Measurements from ENCODE around the gene PAGR1. TPM values are rescaled to one million over a fixed set of nuclear protein-coding genes. Genes with fewer than 3 reads are reported as not detected.

The PAGR1 gene
- total and polyA plus RNA-seq, 4 donors = 7.3 to 18.7 (median 14.0) TPM

DNA sequence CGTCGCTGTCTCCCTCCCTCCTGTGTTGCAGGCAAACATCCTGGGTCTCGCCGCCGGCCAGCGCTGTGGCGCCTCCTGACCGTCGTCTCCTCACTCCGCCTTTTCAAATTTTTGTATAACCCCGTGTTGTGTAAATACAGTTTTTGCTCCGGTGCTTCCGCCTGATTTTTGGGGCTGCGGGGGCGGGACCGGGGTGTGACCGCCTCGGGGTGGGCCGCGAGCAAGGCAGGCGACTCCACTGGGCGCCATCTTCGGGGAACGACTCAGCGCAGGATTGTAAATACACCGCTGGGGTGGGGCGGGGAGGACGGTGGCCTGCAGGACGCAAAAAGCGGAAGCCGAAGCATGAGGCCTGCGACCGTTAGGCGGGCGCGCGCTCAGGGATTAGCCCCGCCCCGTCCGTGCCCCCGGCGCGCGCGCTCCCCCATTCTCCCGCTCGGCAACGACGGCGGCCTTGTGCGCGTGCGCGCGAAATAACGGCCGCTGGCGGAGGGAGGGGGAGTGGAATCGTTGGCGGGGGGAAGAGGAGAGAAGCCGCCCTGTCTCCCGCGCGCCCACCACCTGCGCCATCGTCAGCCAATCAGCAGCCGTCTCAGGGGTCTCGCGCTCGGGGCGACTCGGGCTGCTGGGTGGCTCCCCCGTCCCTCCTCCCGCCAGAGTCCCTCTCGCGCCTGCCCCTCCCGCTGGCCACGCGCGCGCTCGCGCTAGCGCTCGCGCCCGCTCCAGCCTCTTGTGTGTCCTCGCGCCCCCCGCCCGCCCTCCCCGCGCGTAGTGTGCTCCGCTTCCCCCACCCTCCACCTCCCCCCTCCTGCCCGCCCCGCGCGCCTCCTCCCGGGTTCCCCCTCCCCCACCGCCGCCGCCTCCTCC lies 10.5 kb upstream of the PAGR1 start (continued):
- TF ChIP-seq, protein P1, sequence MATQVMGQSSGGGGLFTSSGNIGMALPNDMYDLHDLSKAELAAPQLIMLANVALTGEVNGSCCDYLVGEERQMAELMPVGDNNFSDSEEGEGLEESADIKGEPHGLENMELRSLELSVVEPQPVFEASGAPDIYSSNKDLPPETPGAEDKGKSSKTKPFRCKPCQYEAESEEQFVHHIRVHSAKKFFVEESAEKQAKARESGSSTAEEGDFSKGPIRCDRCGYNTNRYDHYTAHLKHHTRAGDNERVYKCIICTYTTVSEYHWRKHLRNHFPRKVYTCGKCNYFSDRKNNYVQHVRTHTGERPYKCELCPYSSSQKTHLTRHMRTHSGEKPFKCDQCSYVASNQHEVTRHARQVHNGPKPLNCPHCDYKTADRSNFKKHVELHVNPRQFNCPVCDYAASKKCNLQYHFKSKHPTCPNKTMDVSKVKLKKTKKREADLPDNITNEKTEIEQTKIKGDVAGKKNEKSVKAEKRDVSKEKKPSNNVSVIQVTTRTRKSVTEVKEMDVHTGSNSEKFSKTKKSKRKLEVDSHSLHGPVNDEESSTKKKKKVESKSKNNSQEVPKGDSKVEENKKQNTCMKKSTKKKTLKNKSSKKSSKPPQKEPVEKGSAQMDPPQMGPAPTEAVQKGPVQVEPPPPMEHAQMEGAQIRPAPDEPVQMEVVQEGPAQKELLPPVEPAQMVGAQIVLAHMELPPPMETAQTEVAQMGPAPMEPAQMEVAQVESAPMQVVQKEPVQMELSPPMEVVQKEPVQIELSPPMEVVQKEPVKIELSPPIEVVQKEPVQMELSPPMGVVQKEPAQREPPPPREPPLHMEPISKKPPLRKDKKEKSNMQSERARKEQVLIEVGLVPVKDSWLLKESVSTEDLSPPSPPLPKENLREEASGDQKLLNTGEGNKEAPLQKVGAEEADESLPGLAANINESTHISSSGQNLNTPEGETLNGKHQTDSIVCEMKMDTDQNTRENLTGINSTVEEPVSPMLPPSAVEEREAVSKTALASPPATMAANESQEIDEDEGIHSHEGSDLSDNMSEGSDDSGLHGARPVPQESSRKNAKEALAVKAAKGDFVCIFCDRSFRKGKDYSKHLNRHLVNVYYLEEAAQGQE (IDR thresholded peaks at IDR 0.05) = peak; percentile 69
- peak; percentile 83 to 90 for TF ChIP-seq EGR1 (IDR thresholded peaks at IDR 0.05; ENCODE audit: low read depth in 2 of 2)

DNA sequence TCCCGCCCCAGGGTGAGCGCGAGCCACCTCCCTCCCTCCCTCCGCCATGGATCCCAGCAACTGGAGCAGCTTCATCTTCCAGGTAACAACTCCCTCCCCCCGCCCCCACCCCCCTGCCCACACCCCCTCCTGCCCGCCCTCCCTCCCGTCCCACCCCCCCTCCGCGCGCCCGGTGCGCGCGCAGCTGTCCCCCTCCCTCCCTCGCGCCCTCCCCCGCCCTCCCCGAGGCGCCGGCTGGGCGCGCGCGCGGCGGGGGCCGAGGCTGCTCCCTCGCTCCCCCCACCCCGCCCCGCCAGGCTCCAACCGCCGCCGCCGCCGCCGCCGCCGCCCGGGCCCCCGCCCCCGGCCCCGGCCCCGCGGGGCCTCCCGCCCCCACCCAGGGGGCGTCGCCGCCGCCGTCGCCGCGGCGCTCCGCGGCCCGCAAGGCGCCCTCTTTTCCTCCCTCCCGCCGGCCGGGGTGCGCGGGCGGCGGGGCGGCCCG lies 9.8 kb upstream of the PAGR1 start, which contains the start of gene MAZ:
Gene MAZ, plus strand, starts transcription at position 431 of the 481 bp plus-strand sequence. CDS start 173 bp downstream, outside the sequence.
- 3% methylated on average over 67 of the region's 67 CpGs for WGBS
- H3K9me3 ChIP-seq (ENCODE audit: control insufficient read depth in 4 of 4, low read length in 3 of 4) = no peaks in the 10 kb centered on the region
- H3K4me3 ChIP-seq (ENCODE audit: low read depth in 1 of 3, low read length in 3 of 3) = peak within 1 kb of the TSS; percentile 53 to 93 (median 90)
- TF ChIP-seq NR2F2 (IDR thresholded peaks at IDR 0.05) (no peak), HNF4A (conservative IDR thresholded peaks at IDR 0.05) (no peak), RAD21 (IDR thresholded peaks at IDR 0.05) (no peak), JUND (IDR thresholded peaks at IDR 0.05) (no peak), TAF1 (conservative IDR thresholded peaks at IDR 0.05) (no peak), YY1 (IDR thresholded peaks at IDR 0.05) (no peak), FOXA1 (IDR thresholded peaks at IDR 0.05) (no peak), HNF4G (IDR thresholded peaks at IDR 0.05) (no peak), GABPA (IDR thresholded peaks at IDR 0.05 in 1 of 2, conservative IDR thresholded peaks at IDR 0.05 in 1 of 2) (no peak), SP1 (IDR thresholded peaks at IDR 0.05) (no peak), RXRA (IDR thresholded peaks at IDR 0.05) (no peak), FOXA2 (IDR thresholded peaks at IDR 0.05) (no peak), EGR1 (IDR thresholded peaks at IDR 0.05; ENCODE audit: low read depth in 2 of 2) (no peak)
- TF ChIP-seq, protein P2, sequence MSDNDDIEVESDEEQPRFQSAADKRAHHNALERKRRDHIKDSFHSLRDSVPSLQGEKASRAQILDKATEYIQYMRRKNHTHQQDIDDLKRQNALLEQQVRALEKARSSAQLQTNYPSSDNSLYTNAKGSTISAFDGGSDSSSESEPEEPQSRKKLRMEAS (IDR thresholded peaks at IDR 0.05) = no peak
- TF ChIP-seq, protein P3, sequence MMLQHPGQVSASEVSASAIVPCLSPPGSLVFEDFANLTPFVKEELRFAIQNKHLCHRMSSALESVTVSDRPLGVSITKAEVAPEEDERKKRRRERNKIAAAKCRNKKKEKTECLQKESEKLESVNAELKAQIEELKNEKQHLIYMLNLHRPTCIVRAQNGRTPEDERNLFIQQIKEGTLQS (IDR thresholded peaks at IDR 0.05) = no peak
- TF ChIP-seq, protein P1 (IDR thresholded peaks at IDR 0.05) = no peak
- TF ChIP-seq, protein P4, sequence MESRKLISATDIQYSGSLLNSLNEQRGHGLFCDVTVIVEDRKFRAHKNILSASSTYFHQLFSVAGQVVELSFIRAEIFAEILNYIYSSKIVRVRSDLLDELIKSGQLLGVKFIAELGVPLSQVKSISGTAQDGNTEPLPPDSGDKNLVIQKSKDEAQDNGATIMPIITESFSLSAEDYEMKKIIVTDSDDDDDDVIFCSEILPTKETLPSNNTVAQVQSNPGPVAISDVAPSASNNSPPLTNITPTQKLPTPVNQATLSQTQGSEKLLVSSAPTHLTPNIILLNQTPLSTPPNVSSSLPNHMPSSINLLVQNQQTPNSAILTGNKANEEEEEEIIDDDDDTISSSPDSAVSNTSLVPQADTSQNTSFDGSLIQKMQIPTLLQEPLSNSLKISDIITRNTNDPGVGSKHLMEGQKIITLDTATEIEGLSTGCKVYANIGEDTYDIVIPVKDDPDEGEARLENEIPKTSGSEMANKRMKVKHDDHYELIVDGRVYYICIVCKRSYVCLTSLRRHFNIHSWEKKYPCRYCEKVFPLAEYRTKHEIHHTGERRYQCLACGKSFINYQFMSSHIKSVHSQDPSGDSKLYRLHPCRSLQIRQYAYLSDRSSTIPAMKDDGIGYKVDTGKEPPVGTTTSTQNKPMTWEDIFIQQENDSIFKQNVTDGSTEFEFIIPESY (IDR thresholded peaks at IDR 0.05) = no peak
- H3K4me1 ChIP-seq (ENCODE audit: control insufficient read depth in 4 of 4, insufficient read depth in 4 of 4, low read length in 3 of 4) = peaks cover 11 to 43% (median 26%) of the 10 kb centered on the region in 4 donors
- H3K27me3 ChIP-seq (ENCODE audit: control insufficient read depth in 4 of 4, insufficient read depth in 4 of 4, low read length in 3 of 4) = no peaks in the 10 kb centered on the region
- DNase-seq (ENCODE audit: low spot score) = no peak
- peak within 1 kb of the TSS; percentile 91 to 98 for H3K27ac ChIP-seq (ENCODE audit: low read depth in 1 of 2, low read length in 2 of 2)
- H3K36me3 ChIP-seq (ENCODE audit: control insufficient read depth in 4 of 4, insufficient read depth in 3 of 4, low read depth in 1 of 4, low read length in 3 of 4) = peaks cover 2 to 10% (median 4%) of the 10 kb centered on the region in 4 donors
- peak within 1 kb of the TSS in 1 of 2 donors; percentile 48 for H3K9ac ChIP-seq (ENCODE audit: low read depth in 1 of 2, low read length in 2 of 2)

Data from liver (tissue), 9 donors.